HepG2 (cell line): ENCODE data around the gene PARVA. TPM values are rescaled to one million over a fixed set of nuclear protein-coding genes. Genes with fewer than 3 reads are reported as not detected.

Experiments
- ATAC-seq: fragments of 200-7000 bp; cut with Tn5 transposase; 3 replicates; pipeline ENCODE4 v1.9.1; 2020; ENCODE audit warnings: mild to moderate bottlenecking, moderate library complexity
- BruUV-seq: library from RNA; stranded (reverse); fragments of 400-500 nt; replicated peaks from 2 replicates; lab custom pipeline; 2021; lab: Mats Ljungman, UMichigan
- CTCF ChIA-PET: fragments of 300-600 bp; formaldehyde crosslinking; extraction: SDS; loops from one replicate; lab custom pipeline; 2021; ENCODE audit warnings: low total read pairs, inconsistent platforms, low intra/inter-chr PET ratio; lab: Yijun Ruan, JAX
- POLR2A ChIA-PET: fragments of 350-600 bp; sonication (Branson Sonifier 250); formaldehyde crosslinking; loops from one replicate; lab custom pipeline; 2020; ENCODE audit warnings: antibody characterized with exemption, inconsistent platforms; lab: Yijun Ruan, JAX
- DNase-seq: peaks from one replicate; pipeline ENCODE4 v3.0.0-alpha.2; 2015; ENCODE audit warnings: low spot score
- FAIRE-seq: peaks from 3 replicates; lab custom pipeline; 2011; peaks lifted over from hg19 to GRCh38; lab: Jason Lieb, UNC
- H2AFZ ChIP-seq: one replicate; pipeline ENCODE4 v1.6.1; 2011; ENCODE audit warnings: low read length, inconsistent platforms
- H3K27ac ChIP-seq: fragments of 300-600 bp; 3 replicates; pipeline ENCODE4 v1.8.0; 2011; ENCODE audit warnings: mixed run types, mild to moderate bottlenecking, mixed read lengths, low read length, inconsistent platforms; ENCODE audit not compliant: insufficient read depth; ENCODE audit errors: extremely low read length
- H3K27me3 ChIP-seq, 2 experiments: fragments of 200-600 bp in 1 of 2; 2 replicates in 1 of 2; 3 replicates in 1 of 2; pipeline versions ENCODE4 v1.6.0 to v1.8.0; 2011; ENCODE audit warnings: low read length in 2 of 2, mild to moderate bottlenecking in 2 of 2, moderate library complexity in 2 of 2, inconsistent platforms in 1 of 2; ENCODE audit not compliant: insufficient read depth in 2 of 2, control insufficient read depth in 1 of 2
- H3K36me3 ChIP-seq, 2 experiments: fragments of 200-600 bp in 1 of 2; replicated peaks in 1 of 2; 2 replicates in 1 of 2; 3 replicates in 1 of 2; pipeline versions ENCODE4 v1.5.1 to v1.8.0; 2011; ENCODE audit warnings: low read length in 2 of 2, inconsistent platforms in 1 of 2; ENCODE audit not compliant: insufficient read depth in 2 of 2, control insufficient read depth in 1 of 2
- H3K4me1 ChIP-seq: 2 replicates; pipeline ENCODE4 v1.5.1; 2012; ENCODE audit warnings: low read length, inconsistent platforms; ENCODE audit not compliant: insufficient read depth
- H3K4me2 ChIP-seq: 2 replicates; pipeline ENCODE4 v1.6.0; 2011; ENCODE audit warnings: low read depth, low read length, inconsistent platforms
- H3K4me3 ChIP-seq, 3 experiments: fragments of 200-600 bp in 1 of 3; sonication (generic), shearing (Covaris generic) in 1 of 3; replicated peaks in 1 of 3; 2 replicates each; pipeline ENCODE4 v1.5.1; 2011 to 2016; ENCODE audit warnings: low read length in 3 of 3, inconsistent platforms in 2 of 3, low read depth in 2 of 3, mild to moderate bottlenecking in 2 of 3, control low read depth in 1 of 3, mixed read lengths in 1 of 3; ENCODE audit not compliant: insufficient read depth in 1 of 3
- H3K79me2 ChIP-seq: one replicate; pipeline ENCODE4 v1.6.1; 2011; ENCODE audit warnings: low read length, inconsistent platforms; ENCODE audit not compliant: insufficient read depth
- H3K9ac ChIP-seq: 2 replicates; pipeline ENCODE4 v1.6.0; 2011; ENCODE audit warnings: mild to moderate bottlenecking, low read depth, low read length, inconsistent platforms; ENCODE audit not compliant: insufficient read depth
- H3K9me3 ChIP-seq: 2 replicates; pipeline ENCODE4 v1.5.1; 2012; ENCODE audit warnings: mild to moderate bottlenecking, low read length
- H4K20me1 ChIP-seq: 2 replicates; pipeline ENCODE4 v1.6.0; 2011; ENCODE audit warnings: inconsistent platforms, mild to moderate bottlenecking, low read length, moderate library complexity; ENCODE audit not compliant: insufficient read depth
- KMT2A ChIP-seq: sonication (generic); formaldehyde crosslinking; IDR thresholded peaks from 2 replicates; pipeline ENCODE4 v1.4.0; 2020; ENCODE audit warnings: missing genetic modification reagents
- MBNL3 ChIP-seq: fragments of 250-450 bp; sonication (Bioruptor Pico); conservative IDR thresholded peaks from 2 replicates; pipeline ENCODE4 v1.8.0; 2022; ENCODE audit warnings: mild to moderate bottlenecking, inconsistent platforms
- SKI ChIP-seq: fragments of 450-650 bp; IDR thresholded peaks from one replicate; pipeline ENCODE4 v1.6.1; 2018; ENCODE audit warnings: mild to moderate bottlenecking; ENCODE audit not compliant: partially characterized antibody
- STAG1 ChIP-seq: sonication (generic); formaldehyde crosslinking; IDR thresholded peaks from 2 replicates; pipeline ENCODE4 v1.4.0; 2020; ENCODE audit warnings: missing genetic modification reagents
- ZFP36 ChIP-seq: fragments of 150-350 bp; IDR thresholded peaks from 2 replicates; pipeline ENCODE4 v1.6.1; 2018; ENCODE audit warnings: borderline replicate concordance, low read length, low read depth; ENCODE audit not compliant: partially characterized antibody
- ZSCAN9 ChIP-seq: IDR thresholded peaks from 2 replicates; pipeline ENCODE4 v1.6.1; 2016; ENCODE audit warnings: borderline replicate concordance
- WGBS: methylation state at CpG from one replicate; pipeline ENCODE4 v1.1.6; 2017; ENCODE audit warnings: low lambda C conversion rate; 5-methylcytosine and 5-hydroxymethylcytosine counted together
- in situ Hi-C: cut with HindIII; loops from 2 replicates; pipeline ENCODE4 v1.10.0; 2017; ENCODE audit warnings: low pct_unique_long_range_greater_than_20kb; ENCODE audit not compliant: extremely low pct_ligation_motif_present
- intact Hi-C: fragments of 100-400 bp; cut with micrococcal nuclease; formaldehyde crosslinking; loops from one replicate; pipeline ENCODE4 v1.10.0; 2022; ENCODE audit not compliant: unreplicated experiment
- polyA plus RNA-seq, 8 experiments: library from polyadenylated mRNA; depleted of rRNA in 3 of 8; stranded (reverse) in 7 of 8; unstranded in 1 of 8; fragments of >200 nt; fragmentation: Illumina TruSeq in 4 of 8; extraction: Trizol in 4 of 8; gene quantifications; 2 replicates each; pipeline versions ENCODE4 v1.2.1 to v1.2.3, GENCODE V29; 2011 to 2016; ENCODE audit warnings: low read depth in 4 of 8, missing spikeins in 1 of 8, mixed read lengths in 1 of 8; ENCODE audit not compliant: insufficient read depth in 1 of 8
- total RNA-seq, 5 experiments: library from RNA; depleted of rRNA; stranded (reverse); fragments of >200 nt; fragmentation: Illumina TruSeq; extraction: Trizol; gene quantifications; 2 replicates each; pipeline ENCODE4 v1.2.3, GENCODE V29; 2016; ENCODE audit warnings: low read depth in 1 of 5

The PARVA gene
- total and polyA plus RNA-seq, 2 of the 13 experiments (the other 11 are each of a cell fraction or from before 2014, with no cell fraction given): 5.9 to 9.1 TPM

DNA sequence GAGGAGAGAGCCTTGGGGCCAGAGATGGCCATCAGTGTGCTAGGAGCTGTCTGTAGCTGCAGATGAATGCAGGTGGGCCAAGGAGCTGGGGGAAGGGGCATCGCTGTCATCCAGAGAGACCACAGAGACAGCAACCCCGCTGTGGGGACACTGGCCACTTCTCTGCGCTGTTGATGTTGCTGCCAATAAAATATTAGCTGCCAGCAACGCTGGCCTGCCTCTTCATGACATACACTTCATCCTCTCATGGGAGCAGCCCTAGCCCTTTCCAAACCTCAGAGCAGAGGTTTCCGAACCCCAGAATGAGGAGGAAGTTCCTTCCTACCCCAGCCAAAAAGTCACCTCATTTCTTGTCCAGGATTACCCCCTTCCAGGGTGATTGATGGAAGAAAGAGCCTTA, 106.2 kb downstream of the PARVA start:
- no peak for ATAC-seq
- no TSS peak for BruUV-seq

DNA sequence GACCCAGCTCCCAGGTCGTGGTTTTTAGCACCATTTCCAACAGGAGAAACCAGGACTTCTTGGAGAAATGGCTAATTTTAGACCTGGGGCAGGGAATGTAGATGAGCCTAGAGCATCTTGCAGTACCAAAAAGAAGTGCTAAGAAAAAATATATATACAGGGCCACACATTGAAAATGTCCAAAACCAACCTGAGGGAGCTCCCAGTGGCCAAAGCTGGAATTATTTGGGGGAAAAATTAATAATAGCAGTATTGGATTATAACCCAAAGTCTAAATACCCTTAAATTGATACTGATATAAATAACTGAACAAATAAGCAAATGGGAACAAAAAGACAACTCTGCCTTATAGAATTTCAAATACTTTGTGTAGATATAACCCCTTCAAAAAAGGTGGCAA, 108.0 kb downstream of the PARVA start:
- H3K79me2 ChIP-seq: no peaks in the 10 kb centered on the region
- peak; percentile 23; the same call in 1 of the 2 replicates for TF ChIP-seq STAG1 (CRISPR knock-in tag)
- no peak for TF ChIP-seq KMT2A
- no peak for FAIRE-seq
- H3K36me3 ChIP-seq: 0 out of 5 replicates have a peak, but pooled peaks cover 0 to under 1% of the 10 kb centered on the region in 2 experiments
- no peaks in the 10 kb centered on the region for H3K4me1 ChIP-seq
- H3K27me3 ChIP-seq: no peaks in the 10 kb centered on the region
- H3K27ac ChIP-seq: no peak overlapping the region
- no peaks in the 10 kb centered on the region for H4K20me1 ChIP-seq
- in situ Hi-C loops (loop anchor here (25.0 kb wide), 2 partner anchors 102 to 148 kb away; no protein-coding TSS in a partner anchor), intact Hi-C loops (loop anchor here (5.0 kb wide), 1 partner anchor 73 kb away; no protein-coding TSS in a partner anchor)
- ATAC-seq: no peak
- no peak overlapping the region for H3K4me3 ChIP-seq
- no TSS peak for BruUV-seq
- no peak overlapping the region for H2AFZ ChIP-seq
- no peak overlapping the region for H3K9ac ChIP-seq
- 71% methylated on average over 1 of the region's 1 CpG for WGBS
- no peak for DNase-seq
- ChIA-PET POLR2A (no interaction called here), CTCF (no interaction called here)
- peaks cover 4% of the 10 kb centered on the region; the same call in 1 of the 2 replicates for H3K9me3 ChIP-seq
- H3K4me2 ChIP-seq: no peak overlapping the region

More for the DNA sequence above, 106.2 kb downstream of the PARVA start:
- H4K20me1 ChIP-seq: no peaks in the 10 kb centered on the region
- H3K79me2 ChIP-seq: no peaks in the 10 kb centered on the region
- H3K36me3 ChIP-seq: 0 out of 5 replicates have a peak, but pooled peaks cover 0 to 3% of the 10 kb centered on the region in 2 experiments
- in situ Hi-C loops (loop anchor here (25.0 kb wide), 2 partner anchors 104 to 146 kb away; no protein-coding TSS in a partner anchor), intact Hi-C loops (no loop called here)
- 100% methylated on average over 3 of the region's 5 CpGs for WGBS
- no peaks in the 10 kb centered on the region for H3K9me3 ChIP-seq
- no peaks in the 10 kb centered on the region for H3K27me3 ChIP-seq
- no peak for DNase-seq
- H3K4me1 ChIP-seq: peaks cover 3% of the 10 kb centered on the region; the same call in 1 of the 2 replicates
- H3K4me3 ChIP-seq: no peak overlapping the region
- no peak overlapping the region for H3K4me2 ChIP-seq
- TF ChIP-seq ZSCAN9 (CRISPR knock-in tag) (no peak), MBNL3 (CRISPR knock-in tag) (no peak), ZFP36 (no peak), SKI (no peak)
- no peak overlapping the region for H2AFZ ChIP-seq
- H3K9ac ChIP-seq: no peak overlapping the region
- FAIRE-seq: no peak
- POLR2A ChIA-PET: no interaction called here
- no peak overlapping the region for H3K27ac ChIP-seq
- CTCF ChIA-PET: no interaction called here
